ENCODE data around the gene SLX9.

The SLX9 gene

GRCh38 chr21:44930543-44930981, 9.3 kb upstream of the SLX9 start:
- DNase-seq (ENCODE audit: low read depth in 2 of 2): no peak

GRCh38 chr21:44931137-44931500, 8.7 kb upstream of the SLX9 start:
- peak in 1 of 2 experiments; percentile 34 for DNase-seq (ENCODE audit: low read depth in 2 of 2)

GRCh38 chr21:44931501-44932407, 8.1 kb upstream of the SLX9 start:
- DNase-seq (ENCODE audit: low read depth in 2 of 2): no peak

GRCh38 chr21:44932408-44933181, 7.2 kb upstream of the SLX9 start:
- no peak for DNase-seq (ENCODE audit: low read depth in 2 of 2)

- DNase-seq (ENCODE audit: low read depth in 2 of 2): no peak
Measured at GRCh38 chr21:44933199-44933917, 6.5 kb upstream of the SLX9 start.

GRCh38 chr21:44933918-44934260, 5.9 kb upstream of the SLX9 start:
- DNase-seq (ENCODE audit: low read depth in 2 of 2): no peak

- no peak for DNase-seq (ENCODE audit: low read depth in 2 of 2)
Measured at GRCh38 chr21:44934276-44934675, 5.6 kb upstream of the SLX9 start.

- no peak for DNase-seq (ENCODE audit: low read depth in 2 of 2)
Measured at GRCh38 chr21:44934797-44935532, 4.9 kb upstream of the SLX9 start.

GRCh38 chr21:44935533-44935927, 4.3 kb upstream of the SLX9 start:
- DNase-seq (ENCODE audit: low read depth in 2 of 2): no peak

GRCh38 chr21:44938772-44939531, 877 bp upstream of the SLX9 start:
- no peak for DNase-seq (ENCODE audit: low read depth in 2 of 2)

- no peak for DNase-seq (ENCODE audit: low read depth in 2 of 2)
Measured at GRCh38 chr21:44940116-44940631, 345 bp downstream of the SLX9 start.

- DNase-seq (ENCODE audit: low read depth in 2 of 2): no peak
Measured at GRCh38 chr21:44941567-44941966, 1.7 kb downstream of the SLX9 start.

- no peak for DNase-seq (ENCODE audit: low read depth in 2 of 2)
Measured at GRCh38 chr21:44942566-44942965, 2.7 kb downstream of the SLX9 start.

- DNase-seq (ENCODE audit: low read depth in 2 of 2): no peak
Measured at GRCh38 chr21:44943005-44943685, 3.3 kb downstream of the SLX9 start.

GRCh38 chr21:44943686-44944550, 4.1 kb downstream of the SLX9 start:
- DNase-seq (ENCODE audit: low read depth in 2 of 2): no peak

- no peak for DNase-seq (ENCODE audit: low read depth in 2 of 2)
Measured at GRCh38 chr21:44944596-44944995, 4.8 kb downstream of the SLX9 start.

- no peak for DNase-seq (ENCODE audit: low read depth in 2 of 2)
Measured at GRCh38 chr21:44946254-44947041, 6.6 kb downstream of the SLX9 start.

Measured in fibroblast of skin of left biceps (primary cell).